Right lobe of liver (tissue), 6 donors: ENCODE data around the gene ATP10A. TPM values are rescaled to one million over a fixed set of nuclear protein-coding genes. Genes with fewer than 3 reads are reported as not detected.

Experiments used
- ATAC-seq, 4 donors: fragments of 200-7000 bp; cut with Tn5 transposase; one replicate each; pipeline ENCODE4 v1.9.1; 2020; ENCODE audit warnings: mild to moderate bottlenecking in 4 of 4, moderate library complexity in 4 of 4
- DNase-seq, 3 donors: peaks; one replicate each; pipeline ENCODE4 v3.0.0-alpha.2; 2020
- H3K27ac ChIP-seq, 3 donors: fragments of 200-600 bp; one replicate each; pipeline ENCODE4 v1.8.0; 2022
- H3K27me3 ChIP-seq, 2 donors: fragments of 200-600 bp; one replicate each; pipeline ENCODE4 v1.8.0; 2022
- H3K36me3 ChIP-seq, 4 donors: fragments of 200-600 bp; sonication (generic) in 1 of 4; one replicate each; pipeline versions ENCODE4 v1.5.1 to v1.8.0; 2017 to 2022; ENCODE audit warnings: control low read depth in 1 of 4
- H3K4me1 ChIP-seq, 4 donors: fragments of 200-600 bp; sonication (generic) in 1 of 4; one replicate each; pipeline versions ENCODE4 v1.5.1 to v1.8.0; 2017 to 2022; ENCODE audit warnings: control low read depth in 1 of 4
- H3K4me3 ChIP-seq, 3 donors: fragments of 200-600 bp; one replicate each; pipeline ENCODE4 v1.8.0; 2022
- H3K9me3 ChIP-seq, 4 donors: fragments of 200-600 bp; sonication (generic) in 1 of 4; one replicate each; pipeline versions ENCODE4 v1.5.1 to v1.8.0; 2017 to 2022; ENCODE audit warnings: control low read depth in 1 of 4
- CTCF ChIP-seq, 4 donors: fragments of 200-600 bp in 3 of 4; fragments of 450-650 bp in 1 of 4; IDR thresholded peaks; one replicate each; pipeline versions ENCODE4 v1.5.1 to v1.8.0; 2016 to 2022; ENCODE audit warnings: antibody characterized with exemption in 4 of 4, mild to moderate bottlenecking in 2 of 4
- POLR2A ChIP-seq: fragments of 450-650 bp; IDR thresholded peaks from one replicate; pipeline ENCODE4 v1.6.1; 2017; ENCODE audit warnings: antibody characterized with exemption, mild to moderate bottlenecking
- WGBS: methylation state at CpG from one replicate; pipeline ENCODE4 v1.1.6; 2018; ENCODE audit warnings: low coverage, low lambda C conversion rate; ENCODE audit not compliant: insufficient coverage; ENCODE audit errors: missing lambda C conversion rate; 5-methylcytosine and 5-hydroxymethylcytosine counted together
- intact Hi-C, 2 donors: fragments of 100-400 bp; cut with DNase I; formaldehyde crosslinking; loops; one replicate each; pipeline versions ENCODE4 v1.11.2 to v1.14.1; 2022
- total RNA-seq, 6 experiments: library from RNA; depleted of rRNA in 2 of 6; stranded (reverse); fragments of >200 nt in 2 of 6; fragmentation: NEBNext Ultra II Directional in 3 of 6; extraction: Animal tissue kit (Norgen Biotek cat#: 25700) in 3 of 6; gene quantifications; one replicate each; pipeline versions ENCODE4 v1.1.0 to v1.2.4, GENCODE V29; 2016 to 2023
- donor health status: DM: no; HTN: yes; CAD: no.
- donor health status: DM: no; HTN: no; CAD: no.
- donor health status: DM: no; HTN: no; CAD: no.
- donor health status: DM: no; HTN: yes; CAD: no.
- donor health status: DM: no; HTN: yes; CAD: no.

ATP10A gene
- total RNA-seq, 6 experiments from 2014 or later: 0.15 to 1.00 (median 0.34) TPM

GRCh38 chr15:25709437-25710159 lies 153.5 kb downstream of the ATP10A start:
- Histone ChIP-seq H3K9me3 (no peaks in the 10 kb centered on the region), H3K4me1 (no peaks in the 10 kb centered on the region), H3K4me3 (no peak overlapping the region), H3K27ac (no peak overlapping the region), H3K36me3 (no peaks in the 10 kb centered on the region), H3K27me3 (no peaks in the 10 kb centered on the region)
- intact Hi-C loops: loop anchor here in 1 of 2 donors (10.0 kb wide), 1 partner anchor 195 kb away; no protein-coding TSS in a partner anchor
- WGBS: 56% methylated on average over 4 of the region's 19 CpGs
- ATAC-seq (no peak), DNase-seq (no peak)
- TF ChIP-seq CTCF (IDR thresholded peaks at IDR 0.05) (no peak), POLR2A (no peak)

GRCh38 chr15:25708391-25708790 lies 154.7 kb downstream of the ATP10A start:
- no peak for DNase-seq

GRCh38 chr15:25707656-25708365 lies 155.3 kb downstream of the ATP10A start:
- no peaks in the 10 kb centered on the region for H3K36me3 ChIP-seq
- DNase-seq: no peak

More at GRCh38 chr15:25708391-25708790, 154.7 kb downstream of the ATP10A start:
- Histone ChIP-seq H3K27me3 (no peaks in the 10 kb centered on the region), H3K27ac (no peak overlapping the region), H3K9me3 (no peaks in the 10 kb centered on the region), H3K36me3 (no peaks in the 10 kb centered on the region), H3K4me3 (no peak overlapping the region), H3K4me1 (no peaks in the 10 kb centered on the region)
- no peak for TF ChIP-seq POLR2A
- TF ChIP-seq CTCF (IDR thresholded peaks at IDR 0.05): no peak
- intact Hi-C loops: loop anchor here in 1 of 2 donors (10.0 kb wide), 1 partner anchor 194 kb away; no protein-coding TSS in a partner anchor
- 70% methylated on average over 8 of the region's 8 CpGs for WGBS
- no peak for ATAC-seq

More at GRCh38 chr15:25707656-25708365, 155.3 kb downstream of the ATP10A start:
- Histone ChIP-seq H3K9me3 (no peaks in the 10 kb centered on the region), H3K27me3 (no peaks in the 10 kb centered on the region), H3K4me3 (no peak overlapping the region), H3K4me1 (no peaks in the 10 kb centered on the region), H3K27ac (no peak overlapping the region)
- ATAC-seq: no peak
- 61% methylated on average over 22 of the region's 27 CpGs for WGBS
- intact Hi-C loops: loop anchor here in 1 of 2 donors (10.0 kb wide), 1 partner anchor 193 kb away; no protein-coding TSS in a partner anchor
- no peak for TF ChIP-seq CTCF (IDR thresholded peaks at IDR 0.05)
- no peak for TF ChIP-seq POLR2A
